GM08714 (cell line): ENCODE data around the gene ZNF664.

Experiments
- H3K4me3 ChIP-seq: fragments of 200-500 bp; sonication (Bioruptor generic); 2 replicates; pipeline ENCODE4 v1.5.1; 2014; ENCODE audit warnings: mild to moderate bottlenecking, low read length, inconsistent platforms
- ZNF274 ChIP-seq: IDR thresholded peaks from 2 replicates; pipeline ENCODE4 v1.6.1; 2012; ENCODE audit warnings: mild to moderate bottlenecking, low read depth, low read length

ZNF664 gene

DNA sequence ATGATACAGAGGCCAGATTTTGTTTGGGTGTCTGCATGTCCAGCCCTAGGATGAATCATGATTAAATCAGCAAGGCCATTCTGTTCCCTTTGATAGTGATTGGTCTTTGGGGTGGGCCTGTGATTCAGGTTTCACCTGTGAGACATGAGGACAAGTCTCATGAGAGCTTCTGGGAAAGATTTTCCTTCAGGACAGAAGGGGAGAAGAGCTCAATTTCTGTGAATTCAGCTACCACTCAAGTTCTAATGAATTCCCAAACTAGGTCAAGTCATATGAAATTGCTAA is 73.4 kb downstream of the ZNF664 start:
- no peak overlapping the region for H3K4me3 ChIP-seq
- TF ChIP-seq ZNF274: no peak

DNA sequence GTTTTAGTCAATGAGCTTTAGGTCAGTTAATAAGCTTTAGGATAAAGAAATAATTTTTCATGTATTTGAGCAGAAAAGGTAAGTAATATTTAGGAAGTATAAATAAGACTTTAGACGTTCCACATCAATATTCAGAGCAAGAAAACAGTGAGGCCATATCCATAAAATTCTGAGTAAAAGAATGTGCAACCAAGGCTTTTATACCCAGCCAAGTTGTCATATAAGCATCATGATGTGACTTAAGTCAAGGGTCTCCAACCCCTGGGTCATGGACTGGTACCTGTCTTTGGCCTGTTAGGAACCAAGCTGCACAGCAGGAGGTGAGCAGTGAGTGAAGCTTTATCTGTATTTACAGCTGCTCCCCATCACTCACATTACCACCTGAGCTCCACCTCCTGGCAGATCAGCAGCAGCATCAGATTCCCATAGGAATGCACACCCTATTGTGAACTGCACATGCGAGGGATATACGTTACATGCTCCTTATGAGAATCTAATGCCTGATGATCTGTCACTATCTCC is 74.1 kb downstream of the ZNF664 start:
- no peak for TF ChIP-seq ZNF274
- no peak overlapping the region for H3K4me3 ChIP-seq

DNA sequence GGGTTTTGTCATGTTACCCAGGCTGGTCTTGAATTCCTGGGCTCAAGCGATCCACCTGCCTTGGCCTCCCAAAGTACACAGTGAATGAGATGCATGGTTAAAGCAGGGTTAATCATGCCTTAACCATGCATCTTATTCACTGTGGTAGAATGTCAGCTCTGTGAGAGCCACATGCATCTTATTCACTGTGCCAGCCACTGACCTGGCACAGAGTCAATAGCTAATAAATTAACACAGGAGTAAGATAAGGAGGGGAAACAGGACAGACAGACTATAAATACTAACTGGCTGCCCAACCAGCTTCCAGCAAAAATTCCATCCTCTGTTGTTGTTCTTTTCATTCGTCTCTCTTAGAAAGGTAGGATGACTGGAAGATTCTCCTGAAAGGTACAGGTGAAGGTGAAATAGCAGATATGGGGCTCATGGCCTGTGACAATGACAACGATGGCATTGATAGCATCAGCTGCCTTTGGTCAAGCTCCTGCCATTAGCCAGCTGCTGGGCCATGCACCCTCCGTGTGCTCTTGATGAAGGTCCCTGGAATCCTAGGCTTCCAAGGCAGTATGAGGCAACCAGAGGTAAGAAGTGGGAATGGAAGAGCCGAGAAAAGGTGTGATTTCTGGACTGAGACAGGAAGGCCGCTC is 76.6 kb downstream of the ZNF664 start:
- H3K4me3 ChIP-seq: no peak overlapping the region
- no peak for TF ChIP-seq ZNF274

DNA sequence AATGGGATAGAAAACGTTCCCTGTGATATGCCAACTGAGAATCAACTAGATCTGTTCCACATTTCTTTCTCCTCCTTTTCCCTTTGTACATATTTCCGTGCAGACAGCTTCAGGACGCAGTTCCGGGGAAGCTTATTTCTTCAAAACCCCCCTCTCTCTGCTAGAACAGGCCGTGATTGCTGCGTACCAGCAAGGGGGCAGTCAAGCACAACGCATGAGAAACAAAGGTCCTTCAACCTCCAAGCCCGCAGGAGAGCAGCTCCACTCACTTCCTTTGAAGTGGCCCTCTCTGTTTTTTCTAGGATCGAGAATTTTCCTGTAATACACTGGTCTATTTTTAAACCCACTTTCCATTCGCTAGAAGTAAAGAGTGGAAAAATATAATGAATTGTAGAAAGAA is 80.8 kb downstream of the ZNF664 start:
- no peak for TF ChIP-seq ZNF274
- no peak overlapping the region for H3K4me3 ChIP-seq

DNA sequence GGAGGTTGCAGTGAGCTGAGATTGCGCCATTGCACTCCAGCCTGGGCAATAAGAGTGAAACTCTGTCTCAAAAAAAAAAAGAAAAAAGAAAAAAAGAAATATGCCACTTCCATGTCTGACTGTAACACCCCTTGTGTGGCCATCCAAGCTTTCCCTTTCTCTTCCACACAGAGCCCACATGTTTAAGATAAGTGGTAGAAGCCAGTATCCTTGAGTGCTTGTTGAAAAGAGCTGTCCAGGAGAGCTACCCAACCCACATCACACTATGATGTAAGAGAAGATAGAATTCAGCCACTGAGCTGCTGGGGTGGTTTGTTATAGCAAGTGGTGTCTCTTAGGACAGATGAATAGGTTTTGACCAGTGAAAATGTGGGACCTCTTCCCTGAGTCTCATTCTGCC is 82.1 kb downstream of the ZNF664 start:
- no peak overlapping the region for H3K4me3 ChIP-seq
- no peak for TF ChIP-seq ZNF274

DNA sequence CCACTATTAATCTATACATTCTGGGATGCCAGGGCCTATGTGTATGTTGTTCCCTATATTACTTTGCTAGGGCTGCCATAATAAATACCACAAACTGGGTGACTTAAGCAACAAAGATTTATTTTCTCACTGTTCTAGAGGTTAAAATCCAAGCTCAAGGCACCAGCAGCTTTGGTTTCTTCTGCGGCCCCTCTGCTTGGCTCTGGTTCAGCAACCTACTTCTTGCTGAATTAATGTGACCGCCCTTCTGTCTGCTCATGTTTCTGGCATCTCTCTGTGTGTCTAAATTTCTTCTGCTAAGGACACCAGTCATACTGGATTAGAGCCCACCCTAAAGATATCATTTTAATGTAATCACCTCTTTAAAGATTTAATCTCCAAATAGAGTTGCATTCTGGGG is 84.7 kb downstream of the ZNF664 start:
- TF ChIP-seq ZNF274: no peak
- no peak overlapping the region for H3K4me3 ChIP-seq

DNA sequence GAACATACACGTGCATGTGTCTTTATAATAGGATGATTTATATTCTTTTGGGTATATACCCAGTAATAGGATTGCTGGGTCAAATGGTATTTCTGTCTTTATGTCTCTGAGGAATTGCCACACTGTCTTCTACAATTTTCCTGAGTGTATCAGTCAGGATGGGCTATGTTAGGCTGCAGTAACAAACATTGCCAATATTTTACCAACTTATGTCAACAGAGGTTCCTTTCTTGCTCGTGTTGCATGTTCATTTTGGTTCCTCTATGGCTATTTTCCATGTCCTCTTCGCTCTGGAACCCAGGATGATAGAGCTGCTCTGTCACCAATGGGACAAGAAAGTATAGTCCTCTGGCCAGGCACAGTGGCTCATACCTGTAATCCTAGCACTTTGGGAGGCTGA is 86.7 kb downstream of the ZNF664 start:
- H3K4me3 ChIP-seq: no peak overlapping the region
- TF ChIP-seq ZNF274: no peak
